DND-41 (cell line): ENCODE results near the gene SMIM29.

ENCODE experiments used
- CTCF ChIP-seq: IDR thresholded peaks from 2 replicates; pipeline ENCODE4 v1.5.1; 2012; ENCODE audit warnings: borderline replicate concordance, low read length, moderate library complexity, mild to moderate bottlenecking; ENCODE audit not compliant: poor library complexity, severe bottlenecking; ENCODE audit errors: extremely low read depth
- EZH2 ChIP-seq: IDR thresholded peaks from 3 replicates; pipeline ENCODE4 v1.6.1; 2012; ENCODE audit warnings: borderline replicate concordance, low read depth, mild to moderate bottlenecking, moderate library complexity, low read length, inconsistent platforms; ENCODE audit not compliant: severe bottlenecking

GRCh38 chr6:34202329-34203201 lies 46.2 kb downstream of the SMIM29 start:
- TF ChIP-seq CTCF: no peak
- no peak for TF ChIP-seq EZH2
